GM12878 (cell line): ENCODE data around the gene ADCY5. TPM values are rescaled to one million over a fixed set of nuclear protein-coding genes. Genes with fewer than 3 reads are reported as not detected.

Source experiments
- ATAC-seq: fragments of 200-7000 bp; cut with Tn5 transposase; 3 replicates; pipeline ENCODE4 v1.9.1; 2020; ENCODE audit warnings: mild to moderate bottlenecking, moderate library complexity
- BruUV-seq: library from RNA; stranded (reverse); fragments of 400-500 nt; replicated peaks from 2 replicates; lab custom pipeline; 2021; lab: Mats Ljungman, UMichigan
- CTCF ChIA-PET: fragments of 300-600 bp; sonication (Branson Sonifier 250); formaldehyde crosslinking; extraction: SDS; loops from one replicate; lab custom pipeline; 2021; ENCODE audit warnings: inconsistent platforms; lab: Yijun Ruan, JAX
- POLR2A ChIA-PET: fragments of 350-600 bp; formaldehyde crosslinking; extraction: SDS; loops from one replicate; lab custom pipeline; 2021; ENCODE audit warnings: inconsistent platforms; lab: Charles Lee
- RAD21 ChIA-PET: fragments of 300-600 bp; sonication (Branson Sonifier 250); formaldehyde crosslinking; loops from one replicate; lab custom pipeline; 2023; ENCODE audit warnings: antibody characterized with exemption; ENCODE audit not compliant: unreplicated experiment; lab: Charles Lee
- SMC1A ChIA-PET: fragments of 300-600 bp; sonication (Branson Sonifier 250); formaldehyde crosslinking; loops from one replicate; lab custom pipeline; 2023; ENCODE audit not compliant: unreplicated experiment, uncharacterized antibody; lab: Charles Lee
- DNase-seq: peaks from one replicate; pipeline ENCODE4 v3.0.0-alpha.2; 2011; ENCODE audit warnings: low read depth, low spot score
- FAIRE-seq: peaks from 3 replicates; lab custom pipeline; 2011; peaks lifted over from hg19 to GRCh38; lab: Jason Lieb, UNC
- H2AFZ ChIP-seq: 2 replicates; pipeline ENCODE4 v1.6.0; 2011; ENCODE audit warnings: low read depth, low read length, control low read depth; ENCODE audit not compliant: control insufficient read depth
- H3K27ac ChIP-seq: 2 replicates; pipeline ENCODE4 v1.5.1; 2011; ENCODE audit warnings: control low read depth; ENCODE audit not compliant: control insufficient read depth, insufficient read depth
- H3K27me3 ChIP-seq, 2 experiments: replicated peaks in 1 of 2; 2 replicates each; pipeline versions ENCODE4 v1.6.0 to v1.6.1; 2011; ENCODE audit warnings: low read length in 1 of 2; ENCODE audit not compliant: control insufficient read depth in 2 of 2, insufficient read depth in 2 of 2
- H3K36me3 ChIP-seq, 2 experiments: 2 replicates each; pipeline ENCODE4 v1.5.1; 2011; ENCODE audit warnings: low read length in 1 of 2; ENCODE audit not compliant: control insufficient read depth in 2 of 2, insufficient read depth in 2 of 2
- H3K4me1 ChIP-seq: 2 replicates; pipeline ENCODE4 v1.6.1; 2011; ENCODE audit warnings: mild to moderate bottlenecking, low read length, moderate library complexity, mixed read lengths; ENCODE audit not compliant: control insufficient read depth, insufficient read depth
- H3K4me2 ChIP-seq: 2 replicates; pipeline ENCODE4 v1.6.0; 2011; ENCODE audit warnings: control low read depth; ENCODE audit not compliant: control insufficient read depth, insufficient read depth
- H3K4me3 ChIP-seq: fragments of 200-600 bp; sonication (generic); 2 replicates; pipeline ENCODE4 v1.5.1; 2016
- H3K79me2 ChIP-seq: 2 replicates; pipeline ENCODE4 v1.6.0; 2011; ENCODE audit warnings: low read length; ENCODE audit not compliant: control insufficient read depth, insufficient read depth
- H3K9ac ChIP-seq: 2 replicates; pipeline ENCODE4 v1.8.0; 2011; ENCODE audit warnings: low read length, control low read depth, mixed read lengths; ENCODE audit not compliant: control insufficient read depth, insufficient read depth
- H3K9me3 ChIP-seq: replicated peaks from 3 replicates; pipeline ENCODE4 v1.5.1; 2011; ENCODE audit warnings: mild to moderate bottlenecking, low read length; ENCODE audit not compliant: control insufficient read depth, insufficient read depth
- H4K20me1 ChIP-seq: 2 replicates; pipeline ENCODE4 v1.6.0; 2011; ENCODE audit not compliant: control insufficient read depth, insufficient read depth
- E2F8 ChIP-seq: fragments of 450-650 bp; IDR thresholded peaks from 2 replicates; pipeline ENCODE4 v1.6.1; 2018; ENCODE audit warnings: mild to moderate bottlenecking, low read depth, moderate library complexity; ENCODE audit not compliant: partially characterized antibody
- KDM1A ChIP-seq: fragments of 200-600 bp; sonication (generic); IDR thresholded peaks from 2 replicates; pipeline ENCODE4 v1.6.1; 2016; ENCODE audit warnings: borderline replicate concordance
- NR2C2 ChIP-seq: IDR thresholded peaks from 2 replicates; pipeline ENCODE4 v1.6.1; 2011; ENCODE audit warnings: borderline replicate concordance, low read depth; ENCODE audit not compliant: control insufficient read depth, insufficient read length
- PML ChIP-seq: IDR thresholded peaks from 2 replicates; pipeline ENCODE4 v1.6.1; 2012; ENCODE audit warnings: low read length, inconsistent platforms
- PRDM15 ChIP-seq: fragments of 450-650 bp; formaldehyde crosslinking; IDR thresholded peaks from 2 replicates; pipeline ENCODE4 v1.4.0; 2020; ENCODE audit warnings: mild to moderate bottlenecking, moderate library complexity
- ZNF207 ChIP-seq: fragments of 450-650 bp; IDR thresholded peaks from 2 replicates; pipeline ENCODE4 v1.6.1; 2014; ENCODE audit warnings: antibody characterized with exemption, mild to moderate bottlenecking, borderline replicate concordance
- WGBS: methylation state at CpG from one replicate; pipeline ENCODE4 v1.1.6; 2016; ENCODE audit warnings: low lambda C conversion rate; ENCODE audit not compliant: insufficient replicate concordance, insufficient coverage; ENCODE audit errors: missing lambda C conversion rate; 5-methylcytosine and 5-hydroxymethylcytosine counted together
- in situ Hi-C: fragments of 300-500 bp; cut with MboI; formaldehyde crosslinking; loops from 9 replicates; pipeline ENCODE4 v1.14.3; 2018; ENCODE audit warnings: mixed read lengths
- intact Hi-C: fragments of 100-400 bp; cut with micrococcal nuclease; formaldehyde crosslinking; loops from one replicate; pipeline ENCODE4 v1.14.2; 2022; ENCODE audit not compliant: unreplicated experiment
- polyA plus RNA-seq, 11 experiments: library from polyadenylated mRNA; depleted of rRNA in 4 of 11; unstranded in 6 of 11; stranded (reverse) in 5 of 11; fragments of >200 nt; fragmentation: Nextera tagmentation in 4 of 11; fragmentation: Illumina TruSeq in 1 of 11; extraction: Ambion mirVana in 4 of 11; extraction: Trizol in 1 of 11; gene quantifications; 1 replicate in 1 of 11; 2 replicates in 10 of 11; pipeline versions ENCODE4 v1.2.1 to v1.2.3, GENCODE V29; 2011 to 2016; ENCODE audit warnings: inconsistent platforms in 2 of 11, missing spikeins in 2 of 11, low read depth in 1 of 11
- total RNA-seq, 4 experiments: library from RNA; depleted of rRNA in 3 of 4; stranded (reverse); fragments of >200 nt in 3 of 4; fragmentation: Illumina TruSeq in 1 of 4; extraction: Trizol in 1 of 4; gene quantifications; 2 replicates each; pipeline versions ENCODE4 v1.2.1 to v1.2.3, GENCODE V29; 2013 to 2021

The ADCY5 gene
- total and polyA plus RNA-seq, 10 of the 15 experiments (the other 5 are each of a cell fraction or from before 2014, with no cell fraction given) = under 0.01 to 0.24 (median 0.02) TPM; not detected in 4

GRCh38 chr3:123312331-123313265, 136.3 kb downstream of the ADCY5 start:
- no peak for TF ChIP-seq ZNF207
- ATAC-seq = no peak
- DNase-seq = no peak
- Histone ChIP-seq H3K27me3 (peaks cover 0 to 3% of the 10 kb centered on the region in 2 experiments; a peak in 2 of 4 replicates), H2AFZ (no peak overlapping the region), H3K9ac (no peak overlapping the region), H3K9me3 (no peaks in the 10 kb centered on the region), H3K79me2 (no peaks in the 10 kb centered on the region), H3K27ac (no peak overlapping the region), H3K4me2 (no peak overlapping the region), H3K4me3 (no peak overlapping the region), H3K36me3 (no peaks in the 10 kb centered on the region), H4K20me1 (no peaks in the 10 kb centered on the region), H3K4me1 (no peaks in the 10 kb centered on the region)
- ChIA-PET CTCF (no interaction called here), RAD21 (no interaction called here), POLR2A (no interaction called here), SMC1A (no interaction called here)
- intact Hi-C loops = no loop called here
- no peak for FAIRE-seq
- in situ Hi-C loops = no loop called here
- 32% methylated on average over 11 of the region's 16 CpGs for WGBS
- no TSS peak for BruUV-seq

- 32% methylated on average over 9 of the region's 9 CpGs for WGBS
- no peak overlapping the region for H2AFZ ChIP-seq
- no peaks in the 10 kb centered on the region for H3K36me3 ChIP-seq
- ChIA-PET CTCF (no interaction called here), RAD21 (no interaction called here), SMC1A (no interaction called here), POLR2A (no interaction called here)
- no peak overlapping the region for H3K27ac ChIP-seq
- H3K4me1 ChIP-seq = no peaks in the 10 kb centered on the region
- H3K79me2 ChIP-seq = no peaks in the 10 kb centered on the region
- H3K4me3 ChIP-seq = no peak overlapping the region
- in situ Hi-C loops = no loop called here
- no peaks in the 10 kb centered on the region for H4K20me1 ChIP-seq
- H3K27me3 ChIP-seq = peaks cover 0 to 3% of the 10 kb centered on the region in 2 experiments; a peak in 2 of 4 replicates
- DNase-seq = no peak
- no peak overlapping the region for H3K9ac ChIP-seq
- intact Hi-C loops = no loop called here
- no peak for FAIRE-seq
- no TSS peak for BruUV-seq
- no peak overlapping the region for H3K4me2 ChIP-seq
- no peaks in the 10 kb centered on the region for H3K9me3 ChIP-seq
- no peak for ATAC-seq
- TF ChIP-seq KDM1A (no peak), PRDM15 (CRISPR knock-in tag) (no peak), E2F8 (no peak), NR2C2 (no peak), PML (no peak)
Measured at GRCh38 chr3:123311201-123311600, 137.7 kb downstream of the ADCY5 start.
